Mesodermal cell (in vitro differentiated cells): ENCODE data around the gene TUBB4A. TPM values are rescaled to one million over a fixed set of nuclear protein-coding genes. Genes with fewer than 3 reads are reported as not detected.
"Not testable (repeated sequence)": the region's sequence is repeated elsewhere in the genome, so short reads cannot be mapped to it uniquely, and the experiment has no call there.

ENCODE experiments used
- H3K27ac ChIP-seq: 2 replicates; pipeline ENCODE4 v1.7.0; 2013; ENCODE audit warnings: mild to moderate bottlenecking, low read depth, low read length, moderate library complexity; ENCODE audit not compliant: severe bottlenecking
- H3K36me3 ChIP-seq: 2 replicates; pipeline ENCODE4 v1.7.1; 2013; ENCODE audit warnings: mild to moderate bottlenecking, low read length, moderate library complexity; ENCODE audit not compliant: control insufficient read depth, insufficient read depth
- H3K4me1 ChIP-seq: one replicate; pipeline ENCODE4 v1.7.1; 2013; ENCODE audit warnings: mild to moderate bottlenecking, low read length; ENCODE audit not compliant: insufficient read depth, control insufficient read depth, poor library complexity, severe bottlenecking
- H3K4me3 ChIP-seq: 2 replicates; pipeline ENCODE4 v1.7.0; 2013; ENCODE audit warnings: low read length, control low read depth, mild to moderate bottlenecking; ENCODE audit not compliant: insufficient read depth, poor library complexity, severe bottlenecking; ENCODE audit errors: extremely low read depth
- H3K9me3 ChIP-seq: 2 replicates; pipeline ENCODE4 v1.7.1; 2013; ENCODE audit warnings: mild to moderate bottlenecking, low read length, moderate library complexity; ENCODE audit not compliant: control insufficient read depth
- WGBS, 2 experiments: methylation state at CpG; one replicate each; pipeline ENCODE4 v1.1.5; 2013; ENCODE audit warnings: missing lambda C conversion rate in 2 of 2; ENCODE audit not compliant: insufficient coverage in 2 of 2; 5-methylcytosine and 5-hydroxymethylcytosine counted together
- polyA plus RNA-seq, 2 experiments: library from polyadenylated mRNA; stranded (reverse); fragments of 50-300 nt; gene quantifications; one replicate each; pipeline ENCODE4 v1.2.3, GENCODE V29; 2013

The TUBB4A gene
- polyA plus RNA-seq (2013, experiment 1 of 2), result 1.7 TPM
- 1.3 TPM for polyA plus RNA-seq (2013, experiment 2 of 2)

- no peak within 1 kb of the TSS for H3K27ac ChIP-seq
- no peaks in the 10 kb centered on the region for H3K9me3 ChIP-seq
- 3 to 6% methylated on average over 25 to 41 of the region's 71 CpGs for WGBS, 2 experiments
- H3K4me3 ChIP-seq, result peak within 1 kb of the TSS; percentile 28
- no peaks in the 10 kb centered on the region for H3K36me3 ChIP-seq
- peaks cover 3% of the 10 kb centered on the region for H3K4me1 ChIP-seq
Observed at GRCh38 chr19:6501740-6502648, at the start of gene TUBB4A. Gene TUBB4A (minus strand): TSS chr19:6502309. CDS start chr19:6502212, 97 bp downstream.

GRCh38 chr19:6551091-6551490, 49.0 kb upstream of the TUBB4A start:
- Histone ChIP-seq H3K4me1 (no peaks in the 10 kb centered on the region), H3K9me3 (peaks cover 4% of the 10 kb centered on the region), H3K27ac (no peak overlapping the region), H3K36me3 (no peaks in the 10 kb centered on the region), H3K4me3 (no peak overlapping the region)
- 79 to 89% methylated on average over 3 of the region's 3 CpGs for WGBS, 2 experiments

DNA sequence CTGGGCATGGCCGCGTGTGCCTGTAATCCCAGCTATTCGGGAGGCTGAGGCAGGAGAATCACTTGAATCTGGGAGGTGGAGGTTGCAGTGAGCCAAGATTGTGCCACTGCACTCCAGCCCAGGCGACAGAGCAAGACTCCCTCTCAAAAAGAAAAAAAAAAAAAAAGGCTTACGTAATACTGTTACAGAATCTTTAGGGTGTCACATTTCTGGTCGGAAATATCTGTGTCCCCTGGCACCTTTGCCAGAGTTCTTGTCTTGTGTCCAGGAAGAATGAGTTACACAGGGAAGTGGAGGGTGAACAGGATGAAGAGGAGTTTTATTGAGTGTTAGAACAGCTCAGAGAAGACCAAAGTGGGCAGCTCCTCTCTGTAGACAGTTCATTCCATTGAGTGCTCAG, 48.6 kb upstream of the TUBB4A start:
- H3K27ac ChIP-seq, H3K36me3 ChIP-seq, H3K4me3 ChIP-seq, H3K4me1 ChIP-seq, H3K9me3 ChIP-seq: not testable (repeated sequence)
- 67 to 83% methylated on average over 1 of the region's 6 CpGs for WGBS, 2 experiments

DNA sequence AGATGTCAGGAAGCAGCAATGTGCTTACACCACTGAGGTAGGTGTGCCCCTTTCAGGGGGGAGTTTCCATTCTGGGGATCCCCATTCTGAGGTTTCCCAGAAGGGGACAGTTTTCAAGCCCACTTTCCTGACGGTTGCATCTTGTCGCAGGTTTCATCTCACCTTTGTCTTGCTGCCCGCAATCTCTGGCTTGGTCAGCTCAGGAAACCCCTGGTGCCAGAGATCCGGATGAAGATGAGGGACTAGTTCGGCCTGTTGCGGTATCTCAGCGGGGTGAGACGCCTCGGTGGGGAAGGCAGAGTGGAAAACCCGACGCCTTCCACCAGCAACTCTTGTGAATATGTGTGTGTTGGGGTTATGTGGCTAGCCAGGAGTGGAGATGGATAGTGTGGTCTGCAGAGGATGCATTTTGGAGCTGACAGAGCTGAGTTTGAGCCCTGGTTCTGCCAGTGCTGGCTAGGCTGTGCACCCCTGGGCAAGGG, 41.8 kb upstream of the TUBB4A start:
- Histone ChIP-seq H3K36me3 (no peaks in the 10 kb centered on the region), H3K9me3 (peaks cover 8% of the 10 kb centered on the region), H3K27ac (no peak overlapping the region), H3K4me3 (no peak overlapping the region), H3K4me1 (no peaks in the 10 kb centered on the region)
- WGBS, 2 experiments, result 78 to 89% methylated on average over 9 to 11 of the region's 11 CpGs

GRCh38 chr19:6540918-6541689, 39.0 kb upstream of the TUBB4A start:
- Histone ChIP-seq H3K27ac (no peak overlapping the region), H3K4me3 (no peak overlapping the region), H3K9me3 (peaks cover 14% of the 10 kb centered on the region), H3K36me3 (peaks cover 1% of the 10 kb centered on the region), H3K4me1 (no peaks in the 10 kb centered on the region)
- 74 to 80% methylated on average over 8 to 9 of the region's 13 CpGs for WGBS, 2 experiments

GRCh38 chr19:6539514-6539913, 37.4 kb upstream of the TUBB4A start:
- WGBS, 2 experiments, result 86 to 92% methylated on average over 5 of the region's 6 CpGs
- Histone ChIP-seq H3K9me3 (peaks cover 15% of the 10 kb centered on the region), H3K27ac (no peak overlapping the region), H3K4me3 (no peak overlapping the region), H3K4me1 (no peaks in the 10 kb centered on the region), H3K36me3 (peaks cover 14% of the 10 kb centered on the region)

- Histone ChIP-seq H3K36me3 (peaks cover 14% of the 10 kb centered on the region), H3K4me3 (no peak overlapping the region)
- 96% methylated on average over 6 to 8 of the region's 10 CpGs for WGBS, 2 experiments
Observed at GRCh38 chr19:6535558-6536137, 33.5 kb upstream of the TUBB4A start.

GRCh38 chr19:6534451-6535093, 32.5 kb upstream of the TUBB4A start:
- WGBS, 2 experiments, result 65 to 82% methylated on average over 32 to 34 of the region's 40 CpGs
- Histone ChIP-seq H3K4me1 (peaks cover 12% of the 10 kb centered on the region), H3K9me3 (peaks cover 14% of the 10 kb centered on the region), H3K36me3 (peaks cover 14% of the 10 kb centered on the region), H3K4me3 (no peak overlapping the region), H3K27ac (no peak overlapping the region)

More at GRCh38 chr19:6535558-6536137, 33.5 kb upstream of the TUBB4A start:
- peaks cover 12% of the 10 kb centered on the region for H3K4me1 ChIP-seq
- H3K9me3 ChIP-seq, result peaks cover 15% of the 10 kb centered on the region
- H3K27ac ChIP-seq, result no peak overlapping the region

GRCh38 chr19:6533746-6534418, 31.8 kb upstream of the TUBB4A start:
- 15 to 32% methylated on average over 7 to 9 of the region's 11 CpGs for WGBS, 2 experiments
- Histone ChIP-seq H3K27ac (no peak overlapping the region), H3K4me3 (no peak overlapping the region), H3K4me1 (peaks cover 12% of the 10 kb centered on the region), H3K36me3 (peaks cover 14% of the 10 kb centered on the region), H3K9me3 (peaks cover 11% of the 10 kb centered on the region)

DNA sequence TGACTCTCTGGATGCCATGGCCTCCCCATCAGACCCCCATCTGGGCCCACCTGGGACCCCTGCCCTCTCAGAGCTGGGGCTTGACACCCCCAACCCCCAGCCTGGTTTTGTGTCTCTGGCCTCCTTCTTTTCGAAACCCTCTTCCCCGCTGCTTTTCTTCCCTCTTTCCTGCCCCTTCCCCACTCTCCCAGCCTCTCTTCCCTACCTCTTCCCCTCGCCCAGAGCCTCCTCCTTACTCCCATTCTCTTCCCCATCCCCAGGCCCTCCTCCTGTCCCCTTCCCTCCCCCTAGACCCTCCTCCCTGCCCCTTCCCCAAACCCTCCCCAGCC, 30.9 kb upstream of the TUBB4A start:
- Histone ChIP-seq H3K4me3 (peak overlapping the region; percentile 54), H3K36me3 (peaks cover 14% of the 10 kb centered on the region), H3K4me1 (peaks cover 12% of the 10 kb centered on the region), H3K9me3 (peaks cover 11% of the 10 kb centered on the region), H3K27ac (no peak overlapping the region)
- WGBS, 2 experiments, result 22 to 23% methylated on average over 3 of the region's 3 CpGs
